Measurements from ENCODE around the gene NEGR1. TPM values are rescaled to one million over a fixed set of nuclear protein-coding genes. Genes with fewer than 3 reads are reported as not detected.

The NEGR1 gene
- total and polyA plus RNA-seq, 2 donors (not counting 3 experiments of a cell fraction or from before 2014, with no cell fraction given): 6.8 to 21.8 TPM

GRCh38 chr1:71980556-71980955, 301.8 kb downstream of the NEGR1 start:
- no peaks in the 10 kb centered on the region for H3K36me3 ChIP-seq (ENCODE audit: control insufficient read depth in 2 of 2, extremely low read depth in 1 of 2, insufficient read depth in 2 of 2, low read length in 2 of 2)
- intact Hi-C loops (cut with micrococcal nuclease): no loop called here
- H3K27ac ChIP-seq (ENCODE audit: insufficient read depth, low read depth, low read length): no peak overlapping the region
- H3K4me2 ChIP-seq (ENCODE audit: insufficient read depth, low read length): no peak overlapping the region
- no peaks in the 10 kb centered on the region for H3K27me3 ChIP-seq (ENCODE audit: control insufficient read depth in 2 of 2, insufficient read depth in 2 of 2, low read length in 2 of 2)
- TF ChIP-seq FOS (IDR thresholded peaks at IDR 0.05; ENCODE audit: borderline replicate concordance, insufficient read depth, low read length) (no peak), GATA2 (IDR thresholded peaks at IDR 0.05; ENCODE audit: insufficient read depth, insufficient read length, low read depth, low read length) (no peak), MAX (IDR thresholded peaks at IDR 0.05; ENCODE audit: insufficient read depth, insufficient read length) (no peak), POLR2A (IDR thresholded peaks at IDR 0.05; ENCODE audit: low read depth, low read length) (no peak), MYC (IDR thresholded peaks at IDR 0.05; ENCODE audit: low read depth, low read length) (no peak), POLR2AphosphoS5 (IDR thresholded peaks at IDR 0.05; ENCODE audit: insufficient read depth, low read depth, low read length) (no peak), JUN (IDR thresholded peaks at IDR 0.05; ENCODE audit: borderline replicate concordance, insufficient read depth, insufficient read length, low read depth) (no peak), CTCF (IDR thresholded peaks at IDR 0.05; ENCODE audit: extremely low read depth in 1 of 2, insufficient read depth in 1 of 2, low read depth in 1 of 2, low read length in 2 of 2) (no peak), EZH2 (IDR thresholded peaks at IDR 0.05; ENCODE audit: borderline replicate concordance, low read depth, low read length, severe bottlenecking) (no peak)
- dilution Hi-C loops (cut with MboI; ENCODE audit: extremely low pct_ligation_motif_present, low sequenced_read_pairs): no loop called here
- H4K20me1 ChIP-seq (replicated peaks; ENCODE audit: control insufficient read depth, extremely low read depth, insufficient read depth, low read length): no peaks in the 10 kb centered on the region
- H3K4me3 ChIP-seq (replicated peaks in 1 of 3; ENCODE audit: insufficient read depth in 1 of 3, low read depth in 1 of 3, low read length in 3 of 3): no peak overlapping the region
- H3K4me1 ChIP-seq (ENCODE audit: control insufficient read depth, extremely low read depth, insufficient read depth, low read length): no peaks in the 10 kb centered on the region
- H3K9ac ChIP-seq (replicated peaks; ENCODE audit: extremely low read depth, insufficient read depth, low read length): no peak overlapping the region
- H3K9me3 ChIP-seq (replicated peaks; ENCODE audit: control insufficient read depth, insufficient read depth, low read length): no peaks in the 10 kb centered on the region
- FAIRE-seq: no peak
- H3K79me2 ChIP-seq (ENCODE audit: control insufficient read depth, insufficient read depth, low read length): no peaks in the 10 kb centered on the region
- no peak for DNase-seq (ENCODE audit: low read depth, low spot score)
- no peak overlapping the region for H2AFZ ChIP-seq (ENCODE audit: low read depth, low read length)
- CTCF ChIA-PET: no interaction called here
- no peaks in the 10 kb centered on the region for H3K9me1 ChIP-seq (replicated peaks; ENCODE audit: control insufficient read depth, extremely low read depth, insufficient read depth, low read length)
- POLR2A ChIA-PET: no interaction called here
- no TSS peak for BruUV-seq (replicated peaks)
